PC-9 (cell line): ENCODE results near the gene TFF2. TPM values are rescaled to one million over a fixed set of nuclear protein-coding genes. Genes with fewer than 3 reads are reported as not detected.

Experiments used
- BruUV-seq: library from RNA; stranded (reverse); fragments of 400-500 nt; replicated peaks from 2 replicates; lab custom pipeline; 2021; lab: Mats Ljungman, UMichigan
- CTCF ChIA-PET: fragments of 300-600 bp; sonication (Branson Sonifier 250); formaldehyde crosslinking; loops from one replicate; lab custom pipeline; 2022; ENCODE audit warnings: antibody characterized with exemption; lab: Charles Lee
- POLR2A ChIA-PET: fragments of 300-600 bp; sonication (Branson Sonifier 250); formaldehyde crosslinking; loops from one replicate; lab custom pipeline; 2022; ENCODE audit warnings: antibody characterized with exemption; ENCODE audit not compliant: unreplicated experiment; lab: Charles Lee
- DNase-seq, 2 experiments: peaks; one replicate each; pipeline versions ENCODE4 v3.0.0 to v3.0.0-alpha.2; 2015 to 2022; ENCODE audit warnings: mixed read lengths in 1 of 2
- H2AFZ ChIP-seq: fragments of 200-600 bp; sonication (generic); 2 replicates; pipeline ENCODE4 v1.8.1; 2017; ENCODE audit warnings: antibody characterized with exemption
- H3F3A ChIP-seq: fragments of 200-600 bp; sonication (generic); 2 replicates; pipeline ENCODE4 v1.8.1; 2017; ENCODE audit warnings: antibody characterized with exemption, mild to moderate bottlenecking, low read depth; ENCODE audit not compliant: insufficient read depth
- H3K27ac ChIP-seq: fragments of 200-600 bp; sonication (generic); 2 replicates; pipeline ENCODE4 v1.6.1; 2016; ENCODE audit warnings: mixed run types
- H3K27me3 ChIP-seq: fragments of 200-600 bp; sonication (generic); 2 replicates; pipeline ENCODE4 v1.6.1; 2016; ENCODE audit warnings: low read depth, mixed run types; ENCODE audit not compliant: insufficient read depth
- H3K36me3 ChIP-seq: fragments of 200-600 bp; sonication (generic); 2 replicates; pipeline ENCODE4 v1.6.1; 2016; ENCODE audit warnings: low read depth, mixed run types
- H3K4me1 ChIP-seq: fragments of 200-600 bp; sonication (generic); replicated peaks from 2 replicates; pipeline ENCODE4 v1.6.1; 2016; ENCODE audit warnings: mixed run types; ENCODE audit not compliant: insufficient read depth
- H3K4me2 ChIP-seq: fragments of 200-600 bp; sonication (generic); 2 replicates; pipeline ENCODE4 v1.6.1; 2017; ENCODE audit warnings: mixed run types
- H3K4me3 ChIP-seq: fragments of 200-600 bp; sonication (generic); 2 replicates; pipeline ENCODE4 v1.6.1; 2016; ENCODE audit warnings: mixed run types
- H3K79me2 ChIP-seq: fragments of 200-600 bp; sonication (generic); 2 replicates; pipeline ENCODE4 v1.6.1; 2017; ENCODE audit warnings: low read depth, mixed run types
- H3K9me2 ChIP-seq: fragments of 200-600 bp; sonication (generic); 2 replicates; pipeline ENCODE4 v1.8.1; 2017; ENCODE audit warnings: mild to moderate bottlenecking; ENCODE audit not compliant: insufficient read depth
- H3K9me3 ChIP-seq: fragments of 200-600 bp; sonication (generic); 2 replicates; pipeline ENCODE4 v1.8.1; 2016; ENCODE audit warnings: low read depth; ENCODE audit not compliant: insufficient read depth
- H4K20me1 ChIP-seq: fragments of 200-600 bp; sonication (generic); 2 replicates; pipeline ENCODE4 v1.8.1; 2017; ENCODE audit not compliant: insufficient read depth
- CTCF ChIP-seq: fragments of 200-600 bp; sonication (generic); conservative IDR thresholded peaks from 2 replicates; pipeline ENCODE4 v1.6.1; 2017; ENCODE audit warnings: mixed run types, antibody characterized with exemption, mild to moderate bottlenecking, moderate library complexity
- EZH2 ChIP-seq: fragments of 200-600 bp; sonication (generic); IDR thresholded peaks from 2 replicates; pipeline ENCODE4 v1.8.0; 2017; ENCODE audit warnings: antibody characterized with exemption, low read depth
- intact Hi-C: fragments of 100-400 bp; cut with micrococcal nuclease; formaldehyde crosslinking; loops from one replicate; pipeline ENCODE4 v1.10.0; 2022; ENCODE audit not compliant: unreplicated experiment
- total RNA-seq: library from RNA; stranded (reverse); gene quantifications from 2 replicates; pipeline ENCODE4 v1.2.3, GENCODE V29; 2021

The TFF2 gene
- total RNA-seq, 1 experiment from 2014 or later = 0.52 TPM

- no peaks in the 10 kb centered on the region for H3F3A ChIP-seq
- H3K9me3 ChIP-seq = no peaks in the 10 kb centered on the region
- H3K27ac ChIP-seq = no peak overlapping the region
- no peak overlapping the region for H3K4me2 ChIP-seq
- H4K20me1 ChIP-seq = no peaks in the 10 kb centered on the region
- H2AFZ ChIP-seq = no peak overlapping the region
- H3K4me3 ChIP-seq = no peak overlapping the region
- no peaks in the 10 kb centered on the region for H3K9me2 ChIP-seq
- intact Hi-C loops = loop anchor here (2.0 kb wide), 1 partner anchor 72 kb away; no protein-coding TSS in a partner anchor
- no peaks in the 10 kb centered on the region for H3K27me3 ChIP-seq
- ChIA-PET CTCF (no interaction called here), POLR2A (no interaction called here)
- no peaks in the 10 kb centered on the region for H3K36me3 ChIP-seq
- TF ChIP-seq EZH2 (no peak), CTCF (no peak)
- no peaks in the 10 kb centered on the region for H3K79me2 ChIP-seq
- no peaks in the 10 kb centered on the region for H3K4me1 ChIP-seq
- no TSS peak for BruUV-seq
- no peak for DNase-seq
Measured at GRCh38 chr21:42308161-42308913, 42.5 kb downstream of the TFF2 start.

DNA sequence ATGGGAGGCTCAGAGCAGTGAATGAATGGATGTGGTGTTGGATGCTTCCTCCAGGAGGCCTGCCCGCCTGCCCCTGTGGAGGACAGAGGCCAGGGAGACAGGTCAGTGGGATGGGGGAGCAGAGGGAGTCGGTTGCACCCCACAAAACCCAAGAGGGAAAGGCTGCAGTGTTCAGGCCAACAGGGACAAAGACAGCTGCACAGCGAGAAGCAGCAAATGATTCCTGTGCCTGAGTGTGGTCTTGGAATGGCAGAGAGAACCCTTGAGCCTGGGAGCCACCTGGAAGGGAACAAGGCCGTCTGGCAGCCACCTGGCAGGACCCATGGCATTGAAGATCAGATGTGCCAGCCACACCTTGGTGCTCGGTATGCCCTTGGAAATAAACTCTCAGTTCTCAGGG is 43.7 kb downstream of the TFF2 start:
- TF ChIP-seq CTCF (no peak), EZH2 (no peak)
- no peaks in the 10 kb centered on the region for H3K27me3 ChIP-seq
- H3K36me3 ChIP-seq = no peaks in the 10 kb centered on the region
- H2AFZ ChIP-seq = no peak overlapping the region
- CTCF ChIA-PET = no interaction called here
- intact Hi-C loops = no loop called here
- DNase-seq = no peak
- no peak overlapping the region for H3K4me2 ChIP-seq
- H3K79me2 ChIP-seq = no peaks in the 10 kb centered on the region
- no peak overlapping the region for H3K27ac ChIP-seq
- no peaks in the 10 kb centered on the region for H3K4me1 ChIP-seq
- no peaks in the 10 kb centered on the region for H3F3A ChIP-seq
- no peaks in the 10 kb centered on the region for H3K9me3 ChIP-seq
- no peaks in the 10 kb centered on the region for H3K9me2 ChIP-seq
- POLR2A ChIA-PET = no interaction called here
- no TSS peak for BruUV-seq
- H3K4me3 ChIP-seq = no peak overlapping the region
- no peaks in the 10 kb centered on the region for H4K20me1 ChIP-seq

- intact Hi-C loops = no loop called here
- no peak overlapping the region for H3K4me3 ChIP-seq
- DNase-seq = no peak
- no peaks in the 10 kb centered on the region for H3K9me2 ChIP-seq
- no peaks in the 10 kb centered on the region for H3K79me2 ChIP-seq
- no peaks in the 10 kb centered on the region for H3K9me3 ChIP-seq
- CTCF ChIA-PET = no interaction called here
- TF ChIP-seq CTCF (no peak), EZH2 (no peak)
- no peaks in the 10 kb centered on the region for H3F3A ChIP-seq
- H4K20me1 ChIP-seq = no peaks in the 10 kb centered on the region
- H3K4me2 ChIP-seq = no peak overlapping the region
- POLR2A ChIA-PET = no interaction called here
- no peaks in the 10 kb centered on the region for H3K4me1 ChIP-seq
- BruUV-seq = no TSS peak
- H3K27ac ChIP-seq = no peak overlapping the region
- no peaks in the 10 kb centered on the region for H3K27me3 ChIP-seq
- H2AFZ ChIP-seq = no peak overlapping the region
- no peaks in the 10 kb centered on the region for H3K36me3 ChIP-seq
Measured at GRCh38 chr21:42306366-42307035, 44.3 kb downstream of the TFF2 start.
